Measurements from ENCODE around the gene JAML. TPM values are rescaled to one million over a fixed set of nuclear protein-coding genes. Genes with fewer than 3 reads are reported as not detected.

The JAML gene
- total RNA-seq, 3 donors from 2014 or later = 2.3 to 16.0 (median 15.7) TPM

DNA sequence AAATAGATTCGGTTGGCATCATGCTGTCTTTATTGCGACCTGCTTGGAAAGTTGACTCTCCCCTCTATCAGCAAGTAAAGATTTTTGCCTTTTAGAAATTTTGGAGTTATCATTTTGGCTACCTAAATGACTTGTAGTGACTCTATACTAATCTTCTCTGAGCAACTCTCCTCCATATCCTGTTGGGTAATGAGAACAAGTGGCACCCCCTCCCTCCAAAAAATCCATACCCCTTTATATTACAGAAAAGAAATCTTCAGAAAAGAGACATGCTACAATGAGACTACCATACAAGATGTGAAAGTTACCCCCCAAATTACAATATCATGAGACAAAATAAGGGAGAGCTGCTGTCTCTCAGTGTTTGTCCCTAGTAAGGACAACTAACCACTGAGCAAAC is 1.2 kb downstream of the JAML start:
- no peak for DNase-seq (ENCODE audit: low spot score in 2 of 2)
- Histone ChIP-seq H3K27ac (no peak overlapping the region), H3K9me3 (no peaks in the 10 kb centered on the region), H3K27me3 (no peaks in the 10 kb centered on the region), H3K4me1 (no peaks in the 10 kb centered on the region), H3K4me3 (peak overlapping the region in 1 of 3 donors; percentile 17), H3K36me3 (no peaks in the 10 kb centered on the region)
- TF ChIP-seq POLR2A (IDR thresholded peaks at IDR 0.05) (no peak), POLR2AphosphoS5 (IDR thresholded peaks at IDR 0.05) (no peak)
- TF ChIP-seq, protein P1, sequence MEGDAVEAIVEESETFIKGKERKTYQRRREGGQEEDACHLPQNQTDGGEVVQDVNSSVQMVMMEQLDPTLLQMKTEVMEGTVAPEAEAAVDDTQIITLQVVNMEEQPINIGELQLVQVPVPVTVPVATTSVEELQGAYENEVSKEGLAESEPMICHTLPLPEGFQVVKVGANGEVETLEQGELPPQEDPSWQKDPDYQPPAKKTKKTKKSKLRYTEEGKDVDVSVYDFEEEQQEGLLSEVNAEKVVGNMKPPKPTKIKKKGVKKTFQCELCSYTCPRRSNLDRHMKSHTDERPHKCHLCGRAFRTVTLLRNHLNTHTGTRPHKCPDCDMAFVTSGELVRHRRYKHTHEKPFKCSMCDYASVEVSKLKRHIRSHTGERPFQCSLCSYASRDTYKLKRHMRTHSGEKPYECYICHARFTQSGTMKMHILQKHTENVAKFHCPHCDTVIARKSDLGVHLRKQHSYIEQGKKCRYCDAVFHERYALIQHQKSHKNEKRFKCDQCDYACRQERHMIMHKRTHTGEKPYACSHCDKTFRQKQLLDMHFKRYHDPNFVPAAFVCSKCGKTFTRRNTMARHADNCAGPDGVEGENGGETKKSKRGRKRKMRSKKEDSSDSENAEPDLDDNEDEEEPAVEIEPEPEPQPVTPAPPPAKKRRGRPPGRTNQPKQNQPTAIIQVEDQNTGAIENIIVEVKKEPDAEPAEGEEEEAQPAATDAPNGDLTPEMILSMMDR (IDR thresholded peaks at IDR 0.05) = no peak
- intact Hi-C loops (cut with DNase I; ENCODE audit: low total_unique reads) = no loop called here

DNA sequence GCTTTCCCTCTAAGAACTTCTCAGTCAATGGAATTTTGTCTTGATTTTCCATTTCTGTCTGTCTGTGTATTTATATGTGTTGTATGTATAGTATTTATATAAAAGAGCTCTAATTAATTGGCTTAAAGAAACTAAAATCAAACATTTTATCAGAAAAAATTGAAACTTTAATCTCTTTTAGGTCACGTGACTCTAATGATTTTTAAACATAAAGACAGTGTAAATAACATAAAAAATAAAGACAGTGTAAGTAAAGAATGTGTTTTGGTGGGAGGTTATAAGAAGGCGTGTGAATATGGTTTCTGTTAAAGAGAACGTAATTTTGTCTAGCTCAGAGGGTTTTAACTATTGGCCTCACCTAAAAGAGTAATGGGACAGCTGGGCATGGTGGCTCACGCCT is 2.4 kb downstream of the JAML start:
- DNase-seq (ENCODE audit: low spot score in 2 of 2) = no peak
- no peaks in the 10 kb centered on the region for H3K27me3 ChIP-seq
- H3K4me1 ChIP-seq = no peaks in the 10 kb centered on the region
- no peaks in the 10 kb centered on the region for H3K36me3 ChIP-seq
- intact Hi-C loops (cut with DNase I; ENCODE audit: low total_unique reads) = no loop called here
- no peak overlapping the region for H3K4me3 ChIP-seq
- TF ChIP-seq POLR2AphosphoS5 (IDR thresholded peaks at IDR 0.05) (no peak), POLR2A (IDR thresholded peaks at IDR 0.05) (no peak)
- TF ChIP-seq, protein P1 (IDR thresholded peaks at IDR 0.05) = no peak
- H3K27ac ChIP-seq = no peak overlapping the region
- no peaks in the 10 kb centered on the region for H3K9me3 ChIP-seq

DNA sequence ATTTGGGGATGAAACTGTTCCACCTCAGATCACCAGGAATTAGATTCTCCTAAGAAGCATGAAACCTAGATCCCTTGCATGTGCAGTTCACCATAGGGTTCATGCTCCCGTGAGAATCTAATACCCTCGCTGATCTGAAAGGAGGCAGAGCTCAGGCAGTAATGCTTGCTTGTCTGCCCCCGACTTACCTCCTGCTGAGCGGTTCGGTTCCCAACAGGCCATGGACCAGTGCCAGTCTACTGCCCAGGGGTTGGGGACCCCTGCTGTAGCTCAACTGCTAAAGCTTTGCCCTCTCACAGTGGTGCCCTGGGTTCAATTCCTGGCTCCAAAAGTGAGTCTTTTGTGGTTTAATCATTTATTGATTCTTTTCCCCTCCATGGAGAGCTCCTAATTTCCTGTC is 3.4 kb downstream of the JAML start:
- no peaks in the 10 kb centered on the region for H3K4me1 ChIP-seq
- TF ChIP-seq, protein P1 (IDR thresholded peaks at IDR 0.05) = no peak
- TF ChIP-seq POLR2AphosphoS5 (IDR thresholded peaks at IDR 0.05) (no peak), POLR2A (IDR thresholded peaks at IDR 0.05) (no peak)
- H3K4me3 ChIP-seq = no peak overlapping the region
- DNase-seq (ENCODE audit: low spot score in 2 of 2) = no peak
- no peaks in the 10 kb centered on the region for H3K9me3 ChIP-seq
- H3K27me3 ChIP-seq = no peaks in the 10 kb centered on the region
- H3K36me3 ChIP-seq = no peaks in the 10 kb centered on the region
- intact Hi-C loops (cut with DNase I; ENCODE audit: low total_unique reads) = no loop called here
- H3K27ac ChIP-seq = no peak overlapping the region

DNA sequence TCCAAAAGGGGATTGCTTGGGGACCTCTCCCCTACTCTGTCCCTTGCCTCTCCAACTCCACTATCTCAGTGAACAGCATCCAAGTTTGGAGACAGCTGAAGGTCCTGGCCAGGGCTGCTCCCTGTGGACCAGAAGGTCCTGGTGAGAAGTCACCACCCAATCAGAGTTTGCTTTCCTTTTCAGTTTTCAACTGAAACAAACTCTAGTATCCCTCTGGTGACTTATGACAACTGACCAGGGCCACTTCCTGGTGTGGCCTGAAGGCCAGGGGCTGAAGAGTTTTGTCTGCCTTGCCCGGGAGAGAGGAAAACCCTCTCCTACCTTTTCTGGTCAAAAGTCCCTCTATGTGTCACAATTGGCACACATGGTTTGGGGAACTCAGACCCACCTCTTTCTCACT is 5.1 kb downstream of the JAML start:
- Histone ChIP-seq H3K4me1 (no peaks in the 10 kb centered on the region), H3K27me3 (no peaks in the 10 kb centered on the region), H3K4me3 (no peak overlapping the region), H3K27ac (no peak overlapping the region), H3K36me3 (no peaks in the 10 kb centered on the region), H3K9me3 (no peaks in the 10 kb centered on the region)
- TF ChIP-seq, protein P1 (IDR thresholded peaks at IDR 0.05) = no peak
- TF ChIP-seq POLR2A (IDR thresholded peaks at IDR 0.05) = no peak
- TF ChIP-seq POLR2AphosphoS5 (IDR thresholded peaks at IDR 0.05) = no peak
- no peak for DNase-seq (ENCODE audit: low spot score in 2 of 2)
- intact Hi-C loops (cut with DNase I; ENCODE audit: low total_unique reads) = loop anchor here (10.0 kb wide), 1 partner anchor 1185 kb away; no protein-coding TSS in a partner anchor

DNA sequence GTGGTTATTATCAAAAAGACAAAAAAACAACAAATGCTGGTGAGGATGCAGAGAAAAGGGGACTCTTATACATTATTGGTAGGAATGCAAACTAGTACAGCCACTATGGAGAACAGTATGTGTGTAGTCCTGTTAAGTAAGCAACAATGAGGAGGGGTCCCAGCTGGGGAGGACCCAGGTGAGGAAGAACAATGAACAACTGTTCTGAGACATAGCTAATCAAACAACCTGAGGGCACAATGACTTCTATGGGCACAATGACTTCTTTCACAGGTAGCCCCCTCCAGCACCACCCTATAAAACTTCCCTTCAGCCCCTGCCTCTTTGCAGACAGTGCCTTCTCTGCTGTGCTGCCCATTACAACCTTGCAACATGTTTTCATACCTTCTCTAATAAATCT is 5.6 kb downstream of the JAML start:
- no peak for DNase-seq (ENCODE audit: low spot score in 2 of 2)
- Histone ChIP-seq H3K9me3 (no peaks in the 10 kb centered on the region), H3K4me3 (no peak overlapping the region), H3K36me3 (no peaks in the 10 kb centered on the region), H3K27ac (no peak overlapping the region), H3K27me3 (no peaks in the 10 kb centered on the region), H3K4me1 (no peaks in the 10 kb centered on the region)
- intact Hi-C loops (cut with DNase I; ENCODE audit: low total_unique reads) = loop anchor here (10.0 kb wide), 1 partner anchor 1186 kb away; no protein-coding TSS in a partner anchor
- TF ChIP-seq, protein P1 (IDR thresholded peaks at IDR 0.05) = no peak
- TF ChIP-seq POLR2AphosphoS5 (IDR thresholded peaks at IDR 0.05) (no peak), POLR2A (IDR thresholded peaks at IDR 0.05) (no peak)

Measured in breast epithelium (tissue), 4 donors.